Upper lobe of left lung (tissue), 6 donors: ENCODE data around the gene ALDOB. TPM values are rescaled to one million over a fixed set of nuclear protein-coding genes. Genes with fewer than 3 reads are reported as not detected.
A peak's percentile ranks its signal among the peaks of the same experiment; 100 is the strongest.
"Not testable (repeated sequence)": the region's sequence is repeated elsewhere in the genome, so short reads cannot be mapped to it uniquely, and the experiment has no call there.

Experiments used
- ATAC-seq, 2 donors: fragments of 200-7000 bp; cut with Tn5 transposase; one replicate each; pipeline ENCODE4 v1.9.1; 2022; ENCODE audit warnings: mild to moderate bottlenecking in 2 of 2, moderate library complexity in 2 of 2; ENCODE audit not compliant: low FRiP score in 2 of 2
- DNase-seq, 2 donors: peaks; one replicate each; pipeline ENCODE4 v3.0.0-alpha.2; 2019 to 2020
- H3K27ac ChIP-seq, 4 donors: fragments of 200-600 bp; sonication (generic); one replicate each; pipeline ENCODE4 v1.5.1; 2016 to 2019
- H3K27me3 ChIP-seq, 4 donors: fragments of 200-600 bp; sonication (generic); one replicate each; pipeline ENCODE4 v1.5.1; 2017 to 2019
- H3K36me3 ChIP-seq, 4 donors: fragments of 200-600 bp; sonication (generic); one replicate each; pipeline ENCODE4 v1.5.1; 2016 to 2019
- H3K4me1 ChIP-seq, 4 donors: fragments of 200-600 bp; sonication (generic); one replicate each; pipeline ENCODE4 v1.5.1; 2018 to 2019
- H3K4me3 ChIP-seq, 4 donors: fragments of 200-600 bp; sonication (generic); one replicate each; pipeline ENCODE4 v1.5.1; 2017 to 2019; ENCODE audit warnings: mild to moderate bottlenecking in 2 of 4, moderate library complexity in 1 of 4
- H3K9me3 ChIP-seq, 4 donors: fragments of 200-600 bp; sonication (generic); one replicate each; pipeline ENCODE4 v1.5.1; 2018 to 2019
- CTCF ChIP-seq, 6 experiments: fragments of 450-650 bp in 4 of 6; fragments of 200-600 bp in 2 of 6; sonication (generic) in 2 of 6; IDR thresholded peaks; one replicate each; pipeline ENCODE4 v1.5.1; 2016 to 2019; ENCODE audit warnings: antibody characterized with exemption in 6 of 6
- EP300 ChIP-seq, 4 donors: sonication (generic); formaldehyde crosslinking; IDR thresholded peaks; one replicate each; pipeline ENCODE4 v1.5.1; 2017; ENCODE audit warnings: antibody characterized with exemption in 4 of 4, control low read depth in 2 of 4
- POLR2A ChIP-seq, 4 donors: fragments of 450-650 bp; IDR thresholded peaks; one replicate each; pipeline ENCODE4 v1.5.1; 2016 to 2017; ENCODE audit warnings: antibody characterized with exemption in 4 of 4, mild to moderate bottlenecking in 2 of 4
- POLR2AphosphoS5 ChIP-seq, 2 donors: sonication (generic); formaldehyde crosslinking; IDR thresholded peaks; one replicate each; pipeline ENCODE4 v1.5.1; 2017; ENCODE audit warnings: antibody characterized with exemption in 2 of 2
- WGBS, 2 donors: methylation state at CpG; one replicate each; pipeline ENCODE4 v1.1.5; 2017 to 2018; 5-methylcytosine and 5-hydroxymethylcytosine counted together
- total RNA-seq, 6 donors: library from RNA; depleted of rRNA in 4 of 6; stranded (reverse); fragments of >200 nt in 4 of 6; gene quantifications; one replicate each; pipeline versions ENCODE4 v1.1.0 to v1.2.1, GENCODE V29; 2016 to 2021
- donor health status: DM: no; HTN: no; CAD: no; lungs with moderate emphysema.
- donor health status: DM: no; HTN: yes; CAD: no; lungs with severe emphysema.

Gene ALDOB
- total RNA-seq, 6 donors from 2014 or later: 1.3 to 1.8 TPM; not detected in 4

DNA sequence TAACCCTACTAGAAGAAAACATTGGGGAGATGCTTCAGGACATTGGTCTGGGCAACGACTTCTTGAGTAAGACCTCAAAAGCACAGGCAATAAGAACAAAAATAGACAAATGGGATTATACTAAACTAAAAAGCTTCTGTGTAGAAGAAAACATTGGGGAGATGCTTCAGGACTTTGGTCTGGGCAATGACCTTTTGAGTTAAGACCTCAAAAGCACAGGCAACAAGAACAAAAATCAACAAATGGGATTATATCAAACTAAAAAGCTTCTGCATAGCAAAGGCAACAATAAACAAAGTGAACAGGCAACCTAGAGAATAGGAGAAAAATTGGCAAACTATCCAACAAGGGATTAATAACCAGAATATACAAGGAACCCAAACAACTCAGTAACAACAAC is 40.9 kb downstream of the ALDOB start:
- Histone ChIP-seq H3K4me3 (no peak overlapping the region), H3K27me3 (no peaks in the 10 kb centered on the region), H3K27ac (no peak overlapping the region), H3K36me3 (peaks cover 6 to 10% (median 8%) of the 10 kb centered on the region in 4 donors), H3K9me3 (no peaks in the 10 kb centered on the region), H3K4me1 (peaks cover 10 to 24% (median 20%) of the 10 kb centered on the region in 4 donors)
- WGBS, 2 donors: 88 to 98% methylated on average over 1 of the region's 1 CpG
- ATAC-seq: no peak
- no peak for TF ChIP-seq CTCF (IDR thresholded peaks at IDR 0.05)
- TF ChIP-seq POLR2AphosphoS5 (IDR thresholded peaks at IDR 0.05): no peak
- no peak for TF ChIP-seq EP300 (IDR thresholded peaks at IDR 0.05)
- no peak for TF ChIP-seq POLR2A (IDR thresholded peaks at IDR 0.05)
- no peak for DNase-seq

GRCh38 chr9:101393135-101393534 is 42.4 kb downstream of the ALDOB start:
- WGBS, 2 donors: 98% methylated on average over 3 of the region's 3 CpGs
- TF ChIP-seq POLR2AphosphoS5 (IDR thresholded peaks at IDR 0.05): no peak
- TF ChIP-seq EP300 (IDR thresholded peaks at IDR 0.05): no peak
- TF ChIP-seq CTCF (IDR thresholded peaks at IDR 0.05): no peak
- TF ChIP-seq POLR2A (IDR thresholded peaks at IDR 0.05): no peak
- no peaks in the 10 kb centered on the region for H3K27me3 ChIP-seq
- H3K27ac ChIP-seq: no peak overlapping the region
- ATAC-seq (no peak), DNase-seq (no peak)
- H3K4me1 ChIP-seq: peaks cover 9 to 20% (median 16%) of the 10 kb centered on the region in 4 donors
- H3K9me3 ChIP-seq: no peaks in the 10 kb centered on the region
- peaks cover 13 to 22% (median 16%) of the 10 kb centered on the region in 4 donors for H3K36me3 ChIP-seq
- no peak overlapping the region for H3K4me3 ChIP-seq

DNA sequence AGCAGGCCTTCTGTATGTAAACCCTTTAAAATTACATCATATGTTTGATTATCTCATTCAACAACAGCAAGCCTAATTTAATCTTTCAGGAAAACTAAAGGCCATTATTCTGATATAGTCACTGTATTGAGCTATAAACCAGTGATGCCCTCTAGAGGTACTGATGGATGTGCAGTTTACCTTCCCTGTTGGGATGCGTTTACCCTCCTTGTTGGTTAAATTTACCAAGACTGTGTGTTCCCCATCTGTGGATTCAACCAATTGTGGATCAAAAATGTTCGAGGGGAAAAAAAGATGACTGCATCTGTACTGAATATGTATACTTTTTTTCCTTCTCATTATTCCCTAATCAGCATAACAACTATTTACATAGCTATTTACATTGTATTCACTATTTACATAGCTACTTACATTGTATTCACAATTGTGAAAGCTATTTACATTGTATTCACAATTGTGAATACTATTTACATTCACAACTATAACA is 47.0 kb downstream of the ALDOB start:
- Histone ChIP-seq H3K4me3 (no peak overlapping the region), H3K27me3 (no peaks in the 10 kb centered on the region), H3K4me1 (no peaks in the 10 kb centered on the region), H3K9me3 (peaks cover 0 to 10% (median 3%) of the 10 kb centered on the region in 4 donors), H3K27ac (no peak overlapping the region), H3K36me3 (peaks cover 13 to 25% (median 16%) of the 10 kb centered on the region in 4 donors)
- TF ChIP-seq EP300 (IDR thresholded peaks at IDR 0.05) (no peak), POLR2AphosphoS5 (IDR thresholded peaks at IDR 0.05) (no peak), CTCF (IDR thresholded peaks at IDR 0.05) (no peak), POLR2A (IDR thresholded peaks at IDR 0.05) (no peak)
- ATAC-seq (no peak), DNase-seq (no peak)
- WGBS, 2 donors: 71 to 75% methylated on average over 2 of the region's 2 CpGs

DNA sequence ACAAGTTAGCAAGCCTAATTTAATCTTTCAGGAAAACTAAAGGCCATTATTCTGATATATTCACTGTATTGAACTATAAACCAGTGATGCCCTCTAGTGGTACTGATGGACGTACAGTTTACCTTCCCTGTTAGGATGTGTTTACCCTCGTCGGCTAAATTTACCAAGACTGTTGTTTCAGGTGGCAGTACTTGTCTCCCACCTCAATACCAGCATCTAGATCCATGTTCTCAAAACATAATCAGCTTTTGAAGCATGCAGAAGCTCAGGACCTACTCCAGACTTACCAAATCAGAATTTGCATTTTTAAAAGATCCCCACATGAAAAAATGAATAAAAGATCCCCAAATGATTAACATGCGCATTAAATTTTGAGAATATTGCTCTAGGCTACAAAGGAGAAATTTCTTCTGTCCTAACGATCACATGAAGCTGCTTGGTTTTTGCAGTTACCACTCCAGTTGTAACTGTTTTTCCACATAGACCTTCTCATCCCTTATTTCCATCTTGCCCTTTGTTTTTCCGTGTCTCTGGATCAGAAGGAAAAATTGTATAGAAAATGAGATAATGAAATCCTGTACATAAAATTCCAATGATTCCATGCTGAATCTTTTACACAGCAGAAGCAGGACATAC is 47.6 kb downstream of the ALDOB start:
- 49 to 53% methylated on average over 6 of the region's 6 CpGs for WGBS, 2 donors
- peak; percentile 71 to 75 for ATAC-seq
- Histone ChIP-seq H3K27me3 (no peaks in the 10 kb centered on the region), H3K4me1 (no peaks in the 10 kb centered on the region), H3K4me3 (no peak overlapping the region), H3K9me3 (peaks cover 0 to 10% (median 3%) of the 10 kb centered on the region in 4 donors), H3K36me3 (peaks cover 13 to 25% (median 16%) of the 10 kb centered on the region in 4 donors), H3K27ac (no peak overlapping the region)
- DNase-seq: no peak
- peak in 5 of 6 experiments; percentile 11 to 51 (median 36) for TF ChIP-seq CTCF (IDR thresholded peaks at IDR 0.05)
- no peak for TF ChIP-seq EP300 (IDR thresholded peaks at IDR 0.05)

GRCh38 chr9:101384873-101385536 is 50.6 kb downstream of the ALDOB start, which contains the start of gene BAAT:
Gene BAAT, minus strand, starts transcription at chr9:101385006. Its CDS starts 13,602 bp downstream, at chr9:101371404.
- not testable (repeated sequence) for H3K27me3 ChIP-seq, H3K27ac ChIP-seq, ATAC-seq, H3K4me3 ChIP-seq, DNase-seq, H3K4me1 ChIP-seq
- Histone ChIP-seq H3K9me3 (peaks cover 0 to 10% (median 3%) of the 10 kb centered on the region in 4 donors), H3K36me3 (peaks cover 9 to 19% (median 11%) of the 10 kb centered on the region in 4 donors)
- 93 to 95% methylated on average over 11 of the region's 11 CpGs for WGBS, 2 donors
